Parathyroid adenoma (tissue), 2 donors: Measurements from ENCODE around the gene EPS15.
"Not testable (repeated sequence)": the region's sequence is repeated elsewhere in the genome, so short reads cannot be mapped to it uniquely, and the experiment has no call there.

Source experiments
- H2AFZ ChIP-seq: fragments of 300-600 bp; sonication (generic); one replicate; pipeline ENCODE4 v1.7.0; 2017; ENCODE audit warnings: antibody characterized with exemption, mild to moderate bottlenecking
- H3K27ac ChIP-seq: fragments of 300-600 bp; sonication (generic); one replicate; pipeline ENCODE4 v1.7.0; 2017
- H3K27me3 ChIP-seq: fragments of 300-600 bp; sonication (generic); one replicate; pipeline ENCODE4 v1.7.0; 2017; ENCODE audit warnings: low read length; ENCODE audit not compliant: control insufficient read depth, insufficient read depth
- H3K36me3 ChIP-seq: fragments of 300-600 bp; sonication (generic); one replicate; pipeline ENCODE4 v1.7.0; 2017; ENCODE audit warnings: low read length; ENCODE audit not compliant: control insufficient read depth, insufficient read depth
- H3K4me1 ChIP-seq: fragments of 300-600 bp; sonication (generic); one replicate; pipeline ENCODE4 v1.7.0; 2017; ENCODE audit warnings: control low read depth
- H3K4me2 ChIP-seq: fragments of 300-600 bp; sonication (generic); one replicate; pipeline ENCODE4 v1.7.0; 2017; ENCODE audit warnings: low read length
- H3K4me3 ChIP-seq: fragments of 300-600 bp; sonication (generic); one replicate; pipeline ENCODE4 v1.7.0; 2017; ENCODE audit warnings: low read depth, low read length
- H3K79me2 ChIP-seq: fragments of 300-600 bp; sonication (generic); one replicate; pipeline ENCODE4 v1.7.0; 2017; ENCODE audit warnings: control low read depth
- H3K9ac ChIP-seq: fragments of 300-600 bp; sonication (generic); one replicate; pipeline ENCODE4 v1.7.0; 2017; ENCODE audit warnings: mild to moderate bottlenecking
- H3K9me3 ChIP-seq: fragments of 300-600 bp; sonication (generic); one replicate; pipeline ENCODE4 v1.7.0; 2017; ENCODE audit warnings: low read length; ENCODE audit not compliant: control insufficient read depth
- TF ChIP-seq, protein P1 (sequence below): fragments of 300-600 bp; sonication (generic); IDR thresholded peaks from one replicate; pipeline ENCODE4 v1.7.0; 2017; ENCODE audit warnings: antibody characterized with exemption, mild to moderate bottlenecking
- donor health status: primary hyperparathyroidism.

Gene EPS15

GRCh38 chr1:51537568-51537967, 18.5 kb upstream of the EPS15 start:
- no peaks in the 10 kb centered on the region for H3K4me1 ChIP-seq
- no peak overlapping the region for H2AFZ ChIP-seq
- H3K36me3 ChIP-seq, result no peaks in the 10 kb centered on the region
- no peaks in the 10 kb centered on the region for H3K27me3 ChIP-seq
- no peak overlapping the region for H3K4me2 ChIP-seq
- TF ChIP-seq, protein P1, sequence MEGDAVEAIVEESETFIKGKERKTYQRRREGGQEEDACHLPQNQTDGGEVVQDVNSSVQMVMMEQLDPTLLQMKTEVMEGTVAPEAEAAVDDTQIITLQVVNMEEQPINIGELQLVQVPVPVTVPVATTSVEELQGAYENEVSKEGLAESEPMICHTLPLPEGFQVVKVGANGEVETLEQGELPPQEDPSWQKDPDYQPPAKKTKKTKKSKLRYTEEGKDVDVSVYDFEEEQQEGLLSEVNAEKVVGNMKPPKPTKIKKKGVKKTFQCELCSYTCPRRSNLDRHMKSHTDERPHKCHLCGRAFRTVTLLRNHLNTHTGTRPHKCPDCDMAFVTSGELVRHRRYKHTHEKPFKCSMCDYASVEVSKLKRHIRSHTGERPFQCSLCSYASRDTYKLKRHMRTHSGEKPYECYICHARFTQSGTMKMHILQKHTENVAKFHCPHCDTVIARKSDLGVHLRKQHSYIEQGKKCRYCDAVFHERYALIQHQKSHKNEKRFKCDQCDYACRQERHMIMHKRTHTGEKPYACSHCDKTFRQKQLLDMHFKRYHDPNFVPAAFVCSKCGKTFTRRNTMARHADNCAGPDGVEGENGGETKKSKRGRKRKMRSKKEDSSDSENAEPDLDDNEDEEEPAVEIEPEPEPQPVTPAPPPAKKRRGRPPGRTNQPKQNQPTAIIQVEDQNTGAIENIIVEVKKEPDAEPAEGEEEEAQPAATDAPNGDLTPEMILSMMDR, result no peak
- no peak overlapping the region for H3K4me3 ChIP-seq
- no peak overlapping the region for H3K9ac ChIP-seq
- H3K79me2 ChIP-seq, result no peaks in the 10 kb centered on the region
- H3K27ac ChIP-seq, result no peak overlapping the region
- no peaks in the 10 kb centered on the region for H3K9me3 ChIP-seq

DNA sequence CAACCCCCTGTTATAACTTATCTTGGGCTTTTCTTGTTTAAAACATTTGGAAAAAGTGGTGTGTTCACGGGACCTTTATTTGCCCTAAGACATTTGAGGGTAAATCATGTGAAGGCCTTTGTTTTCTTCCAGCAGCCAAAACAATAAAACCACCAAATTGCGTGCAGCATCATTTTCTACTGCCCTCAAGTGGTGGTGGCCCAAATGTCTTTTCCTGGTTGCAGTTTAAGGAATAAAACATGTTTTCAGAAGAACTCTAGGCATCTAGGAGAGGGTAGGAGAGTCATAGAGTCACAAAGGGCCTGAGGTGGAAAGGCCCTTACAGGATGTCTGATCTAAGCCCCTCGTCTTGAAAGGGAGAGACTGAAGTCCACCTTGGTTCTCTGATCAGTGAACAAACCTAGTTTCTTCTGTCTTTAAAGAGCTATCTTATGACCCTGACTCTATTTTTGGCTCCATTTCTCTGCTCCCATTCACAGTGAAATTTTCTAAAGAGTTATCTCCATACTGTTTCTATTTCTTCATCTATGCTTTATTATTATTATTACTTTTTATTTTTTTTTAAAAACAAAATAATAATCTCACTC, 16.0 kb upstream of the EPS15 start:
- Histone ChIP-seq H3K4me2 (no peak overlapping the region), H3K4me3 (no peak overlapping the region), H3K9ac (no peak overlapping the region), H3K27me3 (no peaks in the 10 kb centered on the region), H3K4me1 (no peaks in the 10 kb centered on the region), H2AFZ (peak overlapping the region; percentile 70), H3K79me2 (no peaks in the 10 kb centered on the region), H3K36me3 (no peaks in the 10 kb centered on the region), H3K9me3 (no peaks in the 10 kb centered on the region), H3K27ac (no peak overlapping the region)
- TF ChIP-seq, protein P1, result peak; percentile 64

DNA sequence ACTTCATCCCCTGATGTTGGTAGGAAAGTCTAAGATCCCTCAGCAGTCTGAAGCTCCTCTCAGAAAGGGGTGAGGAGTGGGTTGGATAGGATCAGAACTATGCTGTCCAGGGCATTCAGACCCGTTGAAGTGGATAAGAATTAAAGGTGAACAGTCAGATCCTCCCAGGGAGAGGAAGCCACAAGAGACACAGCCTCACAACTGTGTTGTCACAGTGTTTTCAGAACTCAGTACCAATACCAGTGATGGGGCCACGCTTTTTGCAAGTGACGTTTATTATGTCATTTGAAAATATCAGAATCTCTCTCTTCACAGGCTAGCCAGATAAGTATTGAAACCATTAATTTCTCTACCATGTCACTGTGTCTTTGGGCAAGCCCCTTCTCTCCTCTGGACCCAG, 15.4 kb upstream of the EPS15 start:
- Histone ChIP-seq H3K27ac (no peak overlapping the region), H3K9ac (no peak overlapping the region)
- TF ChIP-seq, protein P1, result no peak

DNA sequence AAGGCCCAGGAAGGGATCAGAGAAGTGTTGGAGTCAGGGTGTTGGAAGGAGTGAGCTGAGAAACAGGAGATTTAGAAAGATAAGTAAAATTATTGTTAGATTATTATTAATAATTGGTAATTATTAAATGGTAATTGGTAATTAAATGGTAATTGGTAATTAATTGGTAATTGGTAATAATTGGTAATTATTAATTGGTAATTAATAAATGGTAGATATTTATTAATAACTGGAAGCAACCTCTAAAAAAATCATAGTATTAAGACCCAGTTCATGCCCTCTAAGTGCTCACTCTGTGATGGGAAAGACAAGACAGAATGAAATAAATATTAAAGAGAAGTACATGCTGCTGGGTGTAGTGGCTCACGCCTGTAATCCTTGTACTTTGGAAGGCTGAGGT, 13.8 kb upstream of the EPS15 start:
- Histone ChIP-seq H3K79me2 (no peaks in the 10 kb centered on the region), H3K4me2 (no peak overlapping the region), H3K36me3 (no peaks in the 10 kb centered on the region), H2AFZ (no peak overlapping the region), H3K9me3 (no peaks in the 10 kb centered on the region), H3K4me1 (no peaks in the 10 kb centered on the region), H3K9ac (no peak overlapping the region), H3K27ac (no peak overlapping the region), H3K27me3 (no peaks in the 10 kb centered on the region), H3K4me3 (no peak overlapping the region)
- TF ChIP-seq, protein P1, result no peak

More for the DNA sequence above, 15.4 kb upstream of the EPS15 start:
- Histone ChIP-seq H2AFZ (peak overlapping the region; percentile 70), H3K9me3 (no peaks in the 10 kb centered on the region), H3K27me3 (no peaks in the 10 kb centered on the region), H3K36me3 (no peaks in the 10 kb centered on the region), H3K4me3 (no peak overlapping the region), H3K4me1 (no peaks in the 10 kb centered on the region), H3K4me2 (no peak overlapping the region), H3K79me2 (no peaks in the 10 kb centered on the region)

- H3K9me3 ChIP-seq, H3K27me3 ChIP-seq, H3K4me1 ChIP-seq: not testable (repeated sequence)
Observed at GRCh38 chr1:51530447-51530846, 11.4 kb upstream of the EPS15 start.

More at GRCh38 chr1:51530447-51530846, 11.4 kb upstream of the EPS15 start:
- not testable (repeated sequence) for H2AFZ ChIP-seq, H3K4me3 ChIP-seq, H3K9ac ChIP-seq, H3K27ac ChIP-seq, H3K79me2 ChIP-seq, H3K4me2 ChIP-seq, H3K36me3 ChIP-seq
